ENCODE data around the gene CPNE6. TPM values are rescaled to one million over a fixed set of nuclear protein-coding genes. Genes with fewer than 3 reads are reported as not detected.
"Not testable (repeated sequence)": the region's sequence is repeated elsewhere in the genome, so short reads cannot be mapped to it uniquely, and the experiment has no call there.

Gene CPNE6
- total RNA-seq, 4 donors from 2014 or later: 0.29 TPM; not detected in 3

GRCh38 chr14:24102357-24103048 lies 31.1 kb downstream of the CPNE6 start:
- no peak overlapping the region for H3K27ac ChIP-seq
- H3K27me3 ChIP-seq: no peaks in the 10 kb centered on the region
- intact Hi-C loops (cut with DNase I): no loop called here
- H3K9me3 ChIP-seq: no peaks in the 10 kb centered on the region
- H3K4me1 ChIP-seq: peaks cover 15 to 21% of the 10 kb centered on the region in 2 donors
- no peak overlapping the region for H3K4me3 ChIP-seq (replicated peaks in 1 of 3)
- no peak for DNase-seq
- WGBS, 2 donors: 84 to 92% methylated on average over 7 of the region's 7 CpGs
- TF ChIP-seq CTCF (IDR thresholded peaks at IDR 0.05) (no peak), POLR2A (IDR thresholded peaks at IDR 0.05) (no peak)
- peaks cover 0 to 18% of the 10 kb centered on the region in 2 donors for H3K36me3 ChIP-seq

GRCh38 chr14:24103451-24103850 lies 32.1 kb downstream of the CPNE6 start:
- Histone ChIP-seq H3K36me3 (peaks cover 0 to 12% of the 10 kb centered on the region in 2 donors), H3K9me3 (no peaks in the 10 kb centered on the region), H3K4me3 (replicated peaks in 1 of 3) (no peak overlapping the region), H3K27ac (no peak overlapping the region), H3K27me3 (no peaks in the 10 kb centered on the region), H3K4me1 (peaks cover 15 to 25% of the 10 kb centered on the region in 2 donors)
- 90 to 93% methylated on average over 6 to 12 of the region's 13 CpGs for WGBS, 2 donors
- no peak for TF ChIP-seq CTCF (IDR thresholded peaks at IDR 0.05)
- TF ChIP-seq POLR2A (IDR thresholded peaks at IDR 0.05): no peak
- no peak for DNase-seq
- intact Hi-C loops (cut with DNase I): no loop called here

GRCh38 chr14:24105609-24106239 lies 34.4 kb downstream of the CPNE6 start:
- intact Hi-C loops (cut with DNase I): loop anchor here (5.0 kb wide), 1 partner anchor 48 kb away; no protein-coding TSS in a partner anchor
- Histone ChIP-seq H3K27ac (peak overlapping the region; percentile 77 to 88 (median 79)), H3K4me1 (peaks cover 15 to 28% of the 10 kb centered on the region in 2 donors)
- H3K36me3 ChIP-seq; H3K9me3 ChIP-seq; DNase-seq; H3K4me3 ChIP-seq (replicated peaks in 1 of 3); H3K27me3 ChIP-seq: not testable (repeated sequence)
- 78 to 82% methylated on average over 8 of the region's 8 CpGs for WGBS, 2 donors

GRCh38 chr14:24106672-24107271 lies 35.4 kb downstream of the CPNE6 start:
- TF ChIP-seq POLR2A (IDR thresholded peaks at IDR 0.05) (no peak), CTCF (IDR thresholded peaks at IDR 0.05) (no peak)

GRCh38 chr14:24108336-24108874 lies 37.0 kb downstream of the CPNE6 start:
- intact Hi-C loops (cut with DNase I): loop anchor here (5.0 kb wide), 1 partner anchor 51 kb away; no protein-coding TSS in a partner anchor
- DNase-seq: no peak
- Histone ChIP-seq H3K4me1 (peaks cover 15 to 28% of the 10 kb centered on the region in 2 donors), H3K27ac (peak overlapping the region; percentile 29 to 62 (median 50)), H3K27me3 (no peaks in the 10 kb centered on the region), H3K36me3 (no peaks in the 10 kb centered on the region), H3K4me3 (replicated peaks in 1 of 3) (no peak overlapping the region), H3K9me3 (no peaks in the 10 kb centered on the region)
- TF ChIP-seq CTCF (IDR thresholded peaks at IDR 0.05) (no peak), POLR2A (IDR thresholded peaks at IDR 0.05) (no peak)
- WGBS, 2 donors: 39 to 48% methylated on average over 5 of the region's 5 CpGs

More at GRCh38 chr14:24106672-24107271, 35.4 kb downstream of the CPNE6 start:
- Histone ChIP-seq H3K27me3 (no peaks in the 10 kb centered on the region), H3K27ac (peak overlapping the region; percentile 77 to 88 (median 79)), H3K36me3 (peaks cover 0 to 5% of the 10 kb centered on the region in 2 donors), H3K4me1 (peaks cover 15 to 28% of the 10 kb centered on the region in 2 donors), H3K9me3 (no peaks in the 10 kb centered on the region), H3K4me3 (replicated peaks in 1 of 3) (no peak overlapping the region)
- 71 to 74% methylated on average over 4 of the region's 4 CpGs for whole genome bisulfite sequencing, 2 donors
- no peak for DNase-seq
- intact Hi-C loops (cut with DNase I): loop anchor here (5.0 kb wide), 1 partner anchor 49 kb away; no protein-coding TSS in a partner anchor
